ENCODE data around the gene NHP2. TPM values are rescaled to one million over a fixed set of nuclear protein-coding genes. Genes with fewer than 3 reads are reported as not detected.

The NHP2 gene
- total RNA-seq, 4 donors from 2014 or later: 104 to 161 (median 138) TPM

- no peak for TF ChIP-seq CTCF (IDR thresholded peaks at IDR 0.05; ENCODE audit: low read depth)
Observed at GRCh38 chr5:178150977-178151734, 2.5 kb downstream of the NHP2 start.

- no peak for TF ChIP-seq CTCF (IDR thresholded peaks at IDR 0.05; ENCODE audit: low read depth)
Observed at GRCh38 chr5:178149199-178149932, 4.3 kb downstream of the NHP2 start.

GRCh38 chr5:178147406-178147805 lies 6.3 kb downstream of the NHP2 start:
- no peak for TF ChIP-seq CTCF (IDR thresholded peaks at IDR 0.05; ENCODE audit: low read depth)

GRCh38 chr5:178145965-178146820 lies 7.5 kb downstream of the NHP2 start:
- TF ChIP-seq CTCF (IDR thresholded peaks at IDR 0.05; ENCODE audit: low read depth): no peak

- no peak for TF ChIP-seq CTCF (IDR thresholded peaks at IDR 0.05; ENCODE audit: low read depth)
Observed at GRCh38 chr5:178143901-178144300, 9.8 kb downstream of the NHP2 start.

- no peak for TF ChIP-seq CTCF (IDR thresholded peaks at IDR 0.05; ENCODE audit: low read depth)
Observed at GRCh38 chr5:178143246-178143645, 10.4 kb downstream of the NHP2 start.

- no peak for TF ChIP-seq CTCF (IDR thresholded peaks at IDR 0.05; ENCODE audit: low read depth)
Observed at GRCh38 chr5:178142642-178143041, 11.0 kb downstream of the NHP2 start.

All from subcutaneous adipose tissue (tissue), 4 donors.